GM21447 (cell line): ENCODE data around the gene E2F4.

Experiments used
- ATAC-seq: cut with Tn5 transposase; IDR thresholded peaks from one replicate; pipeline ENCODE4 v1.9.1; 2021; ENCODE audit not compliant: unreplicated experiment

Gene E2F4

DNA sequence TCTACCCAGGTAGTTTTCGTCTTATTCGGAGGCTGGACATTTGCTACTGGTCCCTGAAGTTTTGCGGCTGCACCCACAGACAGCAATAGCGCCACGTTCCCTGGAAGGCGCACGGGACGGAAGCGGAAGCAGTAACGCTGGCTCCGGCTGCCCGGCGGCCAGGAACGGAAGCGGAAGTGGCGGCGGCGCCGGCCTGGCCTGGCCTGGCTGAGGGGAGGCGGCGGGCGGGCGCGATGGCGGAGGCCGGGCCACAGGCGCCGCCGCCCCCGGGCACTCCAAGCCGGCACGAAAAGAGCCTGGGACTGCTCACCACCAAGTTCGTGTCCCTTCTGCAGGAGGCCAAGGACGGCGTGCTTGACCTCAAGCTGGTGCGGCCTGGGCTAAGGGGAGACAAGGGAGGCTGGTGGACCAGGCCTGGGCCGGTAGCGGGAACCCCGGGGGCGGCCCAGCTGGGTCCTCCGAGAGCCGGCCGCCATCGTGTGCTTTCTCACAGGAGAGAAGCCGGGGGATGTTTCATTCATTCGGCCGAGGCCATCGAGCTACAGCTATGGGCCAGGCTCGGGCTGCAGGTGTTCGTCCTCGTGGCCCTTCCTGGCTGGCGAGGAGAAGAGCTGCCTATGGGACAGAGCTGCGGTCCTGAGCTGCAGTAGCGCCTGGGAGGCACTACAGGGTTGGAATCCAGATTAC, at the start of gene E2F4:
Gene E2F4 (plus strand): TSS at position 161 of the 687 bp plus-strand sequence. CDS start 73 bp downstream, at position 234.
- peak; percentile 85 for ATAC-seq

DNA sequence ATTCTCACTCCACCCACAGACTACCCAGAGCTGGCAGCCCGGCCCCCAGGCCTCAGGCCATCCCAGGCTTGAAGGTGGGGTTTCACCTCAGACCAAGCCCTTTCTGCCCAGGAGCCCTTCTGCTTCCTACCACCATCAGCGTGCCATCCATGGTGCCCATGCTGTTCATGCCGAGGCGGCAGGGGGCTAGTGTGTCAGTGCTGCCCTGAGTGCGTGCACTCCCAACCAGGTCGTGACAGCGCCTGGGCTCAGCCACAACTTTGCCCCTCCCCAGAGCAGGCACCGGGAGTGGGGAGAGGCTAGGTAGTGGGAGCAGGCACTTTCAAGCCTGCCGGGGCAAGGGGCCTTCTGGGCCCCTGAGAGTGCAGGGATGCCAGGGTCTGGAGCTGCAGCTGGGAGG, 49.6 kb upstream of the E2F4 start:
- ATAC-seq: no peak

DNA sequence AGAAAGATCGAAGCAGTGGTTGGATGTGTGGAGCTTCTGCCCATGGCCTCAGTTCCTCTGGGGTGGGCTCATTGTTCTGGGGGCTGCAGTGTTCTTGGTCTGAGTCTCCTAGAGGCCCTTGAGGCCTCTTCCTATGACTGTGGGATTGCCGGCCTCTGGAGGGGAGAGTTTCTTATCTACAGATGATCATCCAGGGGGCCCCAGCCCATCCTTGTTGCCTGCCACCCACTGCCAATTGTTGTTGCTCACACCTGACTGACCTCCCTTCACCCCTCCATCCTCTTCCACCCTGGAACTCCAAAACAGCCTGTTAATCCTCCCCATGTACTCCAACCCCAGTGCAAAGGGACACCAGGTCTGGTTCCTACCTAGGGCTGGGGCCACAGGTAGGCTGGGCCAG, 47.0 kb upstream of the E2F4 start:
- ATAC-seq: no peak

DNA sequence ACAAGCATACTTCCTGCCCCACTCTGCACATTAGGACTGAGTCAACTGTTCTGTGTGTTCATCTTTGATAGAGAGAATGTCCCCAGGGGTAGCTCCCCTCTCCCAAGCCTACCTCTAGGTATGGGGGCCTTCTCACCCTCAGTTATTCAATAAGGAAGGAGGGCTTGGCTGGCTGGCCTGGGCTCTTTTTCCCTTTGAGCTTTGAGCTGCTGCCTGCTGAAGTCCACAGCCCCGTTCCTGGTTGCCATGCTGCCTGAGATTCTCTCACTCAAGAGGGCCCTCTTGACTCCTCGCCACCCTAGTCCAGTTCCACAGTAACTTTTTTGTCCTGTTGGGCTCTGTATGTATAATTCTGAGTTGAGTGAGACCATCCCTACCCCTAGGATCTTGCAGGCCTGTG, 46.2 kb upstream of the E2F4 start:
- ATAC-seq: no peak

GRCh38 chr16:67146523-67147357, 45.2 kb upstream of the E2F4 start:
- no peak for ATAC-seq

- ATAC-seq: no peak
Measured at GRCh38 chr16:67147437-67148140, 44.4 kb upstream of the E2F4 start.

GRCh38 chr16:67148221-67148620, 43.7 kb upstream of the E2F4 start:
- no peak for ATAC-seq

GRCh38 chr16:67148656-67149275, 43.2 kb upstream of the E2F4 start:
- no peak for ATAC-seq

DNA sequence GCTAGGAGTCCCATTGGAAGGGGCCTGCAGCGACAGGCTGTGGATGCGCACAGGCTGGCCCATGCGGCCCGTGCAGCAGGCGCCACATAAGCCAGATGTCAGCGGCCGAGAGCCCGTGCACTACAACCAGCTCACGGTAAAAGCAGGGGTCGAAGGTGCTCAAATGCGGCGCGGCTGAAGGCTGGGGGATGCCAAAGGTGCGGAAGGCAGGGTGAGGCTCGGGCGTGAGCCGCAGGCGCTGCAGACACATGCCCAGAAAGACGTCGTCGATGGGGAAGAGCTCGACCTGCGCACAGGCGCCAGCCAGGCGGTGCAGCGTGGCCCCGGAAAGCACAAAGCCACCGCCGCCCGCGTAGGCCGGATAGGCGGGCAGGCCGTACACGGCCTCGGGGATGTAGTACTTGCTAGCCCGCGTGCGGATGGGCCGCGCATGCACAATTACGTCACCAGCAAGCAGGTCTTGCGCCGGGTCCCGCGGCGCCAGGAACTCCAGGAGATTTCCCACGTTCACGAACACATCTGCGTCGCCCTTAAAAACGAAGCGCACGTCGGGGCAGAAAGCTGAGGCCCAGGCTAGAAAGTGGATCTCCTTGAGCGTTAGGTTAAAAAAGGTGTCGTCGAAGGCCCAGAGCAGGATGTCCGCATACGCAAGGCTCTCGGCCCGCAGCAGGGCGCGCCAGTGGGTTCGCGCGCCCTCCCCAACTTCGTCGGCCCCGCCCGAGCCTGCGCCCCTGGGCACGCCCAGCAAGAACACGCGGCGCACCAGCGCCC, 42.5 kb upstream of the E2F4 start:
- ATAC-seq: no peak

GRCh38 chr16:67150047-67150832, 41.7 kb upstream of the E2F4 start:
- peak; percentile 27 for ATAC-seq

DNA sequence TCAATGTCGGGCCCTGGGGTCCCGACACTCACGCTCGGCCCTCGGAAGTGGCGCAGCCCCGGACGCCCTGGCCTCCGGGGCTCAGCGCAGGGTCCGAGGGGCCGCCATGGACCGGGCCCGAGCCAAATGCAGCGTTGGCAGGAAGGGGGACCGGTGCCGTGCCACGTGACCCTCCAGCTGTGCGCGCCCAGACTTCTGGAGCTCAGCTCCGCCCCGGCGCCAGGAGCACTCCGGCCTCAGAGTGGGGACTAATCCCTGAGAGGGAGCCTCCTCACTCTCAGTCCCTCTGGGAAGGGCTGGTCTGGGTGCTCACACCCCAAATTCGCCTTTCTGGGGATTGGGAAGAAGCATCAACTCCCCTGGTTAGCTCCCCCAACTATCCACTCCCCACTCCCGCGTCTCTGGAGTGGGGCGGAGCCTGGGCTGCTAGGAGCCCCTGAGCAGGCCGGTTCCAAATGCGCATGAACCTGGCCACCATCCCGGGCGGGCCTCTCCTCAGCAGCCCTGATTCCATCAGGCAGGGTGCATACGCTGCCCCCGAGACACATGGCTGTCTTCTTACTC, 41.0 kb upstream of the E2F4 start, which contains the start of gene B3GNT9:
Gene B3GNT9 (minus strand): TSS at position 166 of the 564 bp plus-strand sequence. CDS start 513 bp downstream, outside the sequence.
- ATAC-seq: peak; percentile 64

- no peak for ATAC-seq
Measured at GRCh38 chr16:67151431-67152097, 40.4 kb upstream of the E2F4 start.

DNA sequence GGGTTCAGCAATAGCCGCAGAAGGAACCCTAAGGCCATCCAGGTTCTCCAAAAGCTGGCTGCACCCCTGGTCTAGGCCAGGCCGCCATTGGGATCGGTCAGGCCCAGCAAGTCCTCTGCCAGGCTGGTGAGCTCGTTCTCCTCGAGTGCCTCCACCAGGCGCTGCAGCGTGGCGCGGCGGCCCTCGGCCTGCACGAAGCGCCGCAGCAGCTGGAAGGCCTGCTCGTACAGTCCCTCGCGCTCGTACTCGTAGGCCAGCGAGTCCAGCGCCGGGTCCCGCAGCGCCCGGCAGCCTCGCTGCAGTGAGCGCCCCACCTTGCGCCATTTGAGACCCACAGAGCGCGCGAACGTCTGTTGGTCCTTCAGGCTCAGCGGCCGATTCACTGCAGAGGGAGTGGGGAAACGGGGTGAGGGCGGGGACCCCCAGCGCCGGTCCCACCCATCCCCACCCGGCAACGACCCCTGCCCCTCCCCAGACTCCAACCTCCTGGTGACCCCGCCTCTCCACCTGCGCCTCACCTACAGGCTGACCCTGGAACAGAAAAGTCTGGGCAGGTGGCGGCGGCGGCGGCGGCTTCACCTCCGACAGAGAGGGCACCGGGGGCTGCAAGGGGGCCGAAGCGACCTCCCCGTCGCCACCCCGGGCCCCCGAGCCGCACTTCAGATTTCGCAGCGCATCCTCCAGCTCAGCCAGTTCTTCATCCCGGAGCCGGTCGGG, 37.2 kb upstream of the E2F4 start:
- ATAC-seq: no peak

DNA sequence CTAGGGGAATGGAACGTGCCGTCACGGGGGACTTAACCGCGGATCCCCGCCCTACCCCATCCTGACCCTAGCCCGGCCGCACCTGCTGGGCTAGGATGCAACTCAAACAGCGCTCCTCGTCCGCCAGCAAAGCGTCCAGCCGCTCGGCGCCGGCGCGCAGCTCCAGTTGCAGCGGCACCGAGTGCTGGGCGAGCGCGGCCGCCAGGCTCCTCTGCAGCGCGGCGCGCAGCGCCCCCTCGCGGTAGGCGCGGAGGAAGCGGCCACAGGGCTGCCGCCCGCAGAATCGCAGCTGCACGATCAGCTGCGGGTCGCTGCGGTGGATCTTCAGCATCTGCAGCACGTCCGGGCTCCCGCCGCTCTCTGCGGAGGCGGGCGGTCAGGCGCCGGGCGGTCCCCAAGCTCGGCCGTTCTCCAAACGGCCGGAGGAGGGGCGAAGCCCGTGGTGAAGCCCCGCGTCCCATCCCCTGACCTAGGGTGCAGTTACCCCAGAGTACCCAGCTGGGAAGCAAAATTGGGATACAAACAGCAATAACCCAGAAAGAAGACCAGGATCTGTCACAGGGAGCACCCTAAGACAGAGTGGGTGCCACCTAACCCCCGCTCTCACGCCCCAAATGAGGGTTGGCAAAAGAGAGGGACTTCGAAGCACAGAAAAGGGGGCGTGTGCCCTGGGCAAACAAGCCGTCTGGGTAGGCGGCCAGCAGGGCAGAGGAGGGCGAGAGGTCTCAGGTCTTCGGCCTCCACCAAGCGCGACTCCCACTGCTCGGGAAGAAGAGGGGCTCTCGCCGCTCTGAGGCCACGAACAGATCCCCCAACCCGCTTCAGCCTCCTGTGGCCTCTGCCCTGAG, 36.4 kb upstream of the E2F4 start:
- no peak for ATAC-seq

DNA sequence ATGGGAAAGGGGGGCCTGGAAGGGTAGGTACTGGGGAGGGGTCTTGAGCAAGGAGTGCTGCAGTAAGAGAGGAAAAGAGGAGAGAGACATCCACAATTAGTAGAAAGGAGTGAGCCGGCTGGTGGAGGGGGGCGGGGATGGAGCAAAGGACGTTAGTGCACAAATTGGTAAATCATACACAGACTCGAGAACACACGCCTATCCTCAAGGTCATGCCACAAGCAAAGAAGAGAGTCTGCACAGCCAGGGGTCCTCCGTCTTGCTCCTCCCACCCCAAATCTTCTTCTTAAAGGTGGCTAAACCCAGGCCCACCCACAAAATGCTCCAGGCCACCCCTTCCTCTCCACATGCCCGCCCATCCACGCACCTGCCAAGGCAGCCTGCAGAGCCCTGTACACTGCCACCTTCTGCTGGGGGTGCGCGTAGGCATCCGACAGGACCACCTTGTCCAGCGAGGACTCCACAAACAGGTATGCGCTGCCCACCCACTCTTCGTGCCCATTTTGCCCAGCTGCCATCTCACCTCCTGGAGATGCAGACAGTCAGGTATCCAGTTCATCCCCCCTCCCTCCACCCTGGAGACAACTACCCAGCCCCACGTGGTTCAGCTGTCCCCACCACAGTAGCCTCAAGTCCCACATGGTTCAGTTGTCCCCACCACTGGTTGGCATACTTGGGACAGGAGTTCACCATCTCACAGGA, 35.7 kb upstream of the E2F4 start:
- ATAC-seq: no peak

DNA sequence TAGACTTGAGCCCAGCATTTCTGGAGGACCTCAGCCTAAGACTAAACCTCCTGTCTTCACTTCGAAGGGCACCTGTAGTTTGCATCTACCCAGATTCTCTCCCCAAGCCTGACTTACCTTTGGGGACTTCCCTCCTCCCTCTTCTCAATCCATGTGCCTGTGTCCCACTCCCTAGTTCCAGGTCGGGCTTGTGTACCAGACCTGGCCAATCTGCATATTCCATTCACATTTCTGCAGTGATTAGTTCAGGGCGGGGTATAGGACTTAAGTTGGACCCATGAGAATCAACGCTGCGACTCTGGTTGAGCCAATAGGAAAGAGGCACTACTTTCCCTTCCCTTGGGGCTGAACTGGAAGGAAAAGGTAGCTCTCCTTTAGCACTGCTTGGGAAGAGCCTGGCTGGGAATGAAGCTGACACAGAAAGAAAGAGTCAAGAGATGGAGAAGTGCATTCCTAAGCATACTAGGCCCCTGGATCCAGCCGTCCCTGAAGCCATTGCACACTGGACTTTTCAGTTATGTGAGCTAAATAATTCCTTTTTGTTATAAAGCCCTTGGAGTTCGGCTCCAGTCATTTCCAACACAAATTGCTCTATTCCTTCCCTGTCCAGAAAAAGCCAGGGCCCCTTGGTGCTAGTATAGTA, 34.7 kb upstream of the E2F4 start:
- ATAC-seq: no peak
